ENCODE measurements around the gene PARVA.

DNA sequence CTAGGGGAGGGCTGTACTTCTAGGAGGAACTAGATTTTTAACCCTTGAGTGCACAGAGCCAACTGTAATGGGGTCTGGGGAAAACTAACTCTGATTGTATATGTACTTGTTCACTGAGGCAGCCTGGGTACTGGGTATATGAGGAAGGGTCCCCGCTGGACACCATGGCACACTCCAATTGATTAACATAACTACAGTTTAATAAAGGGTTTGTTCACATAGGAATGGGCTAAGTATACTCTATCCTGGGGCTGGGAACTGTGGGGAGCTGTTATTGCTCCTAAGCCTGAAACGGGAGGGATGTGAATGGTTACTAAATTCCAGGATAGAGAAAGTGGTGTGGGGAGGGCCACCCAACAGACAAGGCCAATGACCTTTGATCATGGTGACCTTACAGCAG is 67.6 kb downstream of the PARVA start:
- TF ChIP-seq POLR2A (IDR thresholded peaks at IDR 0.05) (no peak), POLR2AphosphoS5 (IDR thresholded peaks at IDR 0.05) (no peak)
- TF ChIP-seq, protein P1, sequence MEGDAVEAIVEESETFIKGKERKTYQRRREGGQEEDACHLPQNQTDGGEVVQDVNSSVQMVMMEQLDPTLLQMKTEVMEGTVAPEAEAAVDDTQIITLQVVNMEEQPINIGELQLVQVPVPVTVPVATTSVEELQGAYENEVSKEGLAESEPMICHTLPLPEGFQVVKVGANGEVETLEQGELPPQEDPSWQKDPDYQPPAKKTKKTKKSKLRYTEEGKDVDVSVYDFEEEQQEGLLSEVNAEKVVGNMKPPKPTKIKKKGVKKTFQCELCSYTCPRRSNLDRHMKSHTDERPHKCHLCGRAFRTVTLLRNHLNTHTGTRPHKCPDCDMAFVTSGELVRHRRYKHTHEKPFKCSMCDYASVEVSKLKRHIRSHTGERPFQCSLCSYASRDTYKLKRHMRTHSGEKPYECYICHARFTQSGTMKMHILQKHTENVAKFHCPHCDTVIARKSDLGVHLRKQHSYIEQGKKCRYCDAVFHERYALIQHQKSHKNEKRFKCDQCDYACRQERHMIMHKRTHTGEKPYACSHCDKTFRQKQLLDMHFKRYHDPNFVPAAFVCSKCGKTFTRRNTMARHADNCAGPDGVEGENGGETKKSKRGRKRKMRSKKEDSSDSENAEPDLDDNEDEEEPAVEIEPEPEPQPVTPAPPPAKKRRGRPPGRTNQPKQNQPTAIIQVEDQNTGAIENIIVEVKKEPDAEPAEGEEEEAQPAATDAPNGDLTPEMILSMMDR (IDR thresholded peaks at IDR 0.05): no peak
